ENCODE results near the gene SORCS2.

SORCS2 gene

GRCh38 chr4:7755561-7755960 lies 563.2 kb downstream of the SORCS2 start:
- DNase-seq (ENCODE audit: low read depth, low spot score) = no peak
- ChIA-PET CTCF (no interaction called here), POLR2A (no interaction called here)
- TF ChIP-seq, protein P1, sequence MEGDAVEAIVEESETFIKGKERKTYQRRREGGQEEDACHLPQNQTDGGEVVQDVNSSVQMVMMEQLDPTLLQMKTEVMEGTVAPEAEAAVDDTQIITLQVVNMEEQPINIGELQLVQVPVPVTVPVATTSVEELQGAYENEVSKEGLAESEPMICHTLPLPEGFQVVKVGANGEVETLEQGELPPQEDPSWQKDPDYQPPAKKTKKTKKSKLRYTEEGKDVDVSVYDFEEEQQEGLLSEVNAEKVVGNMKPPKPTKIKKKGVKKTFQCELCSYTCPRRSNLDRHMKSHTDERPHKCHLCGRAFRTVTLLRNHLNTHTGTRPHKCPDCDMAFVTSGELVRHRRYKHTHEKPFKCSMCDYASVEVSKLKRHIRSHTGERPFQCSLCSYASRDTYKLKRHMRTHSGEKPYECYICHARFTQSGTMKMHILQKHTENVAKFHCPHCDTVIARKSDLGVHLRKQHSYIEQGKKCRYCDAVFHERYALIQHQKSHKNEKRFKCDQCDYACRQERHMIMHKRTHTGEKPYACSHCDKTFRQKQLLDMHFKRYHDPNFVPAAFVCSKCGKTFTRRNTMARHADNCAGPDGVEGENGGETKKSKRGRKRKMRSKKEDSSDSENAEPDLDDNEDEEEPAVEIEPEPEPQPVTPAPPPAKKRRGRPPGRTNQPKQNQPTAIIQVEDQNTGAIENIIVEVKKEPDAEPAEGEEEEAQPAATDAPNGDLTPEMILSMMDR (IDR thresholded peaks at IDR 0.05; ENCODE audit: insufficient read depth, low read length, missing control alignments) = no peak
- no peak overlapping the region for H3K4me3 ChIP-seq (ENCODE audit: low read depth, low read length)

DNA sequence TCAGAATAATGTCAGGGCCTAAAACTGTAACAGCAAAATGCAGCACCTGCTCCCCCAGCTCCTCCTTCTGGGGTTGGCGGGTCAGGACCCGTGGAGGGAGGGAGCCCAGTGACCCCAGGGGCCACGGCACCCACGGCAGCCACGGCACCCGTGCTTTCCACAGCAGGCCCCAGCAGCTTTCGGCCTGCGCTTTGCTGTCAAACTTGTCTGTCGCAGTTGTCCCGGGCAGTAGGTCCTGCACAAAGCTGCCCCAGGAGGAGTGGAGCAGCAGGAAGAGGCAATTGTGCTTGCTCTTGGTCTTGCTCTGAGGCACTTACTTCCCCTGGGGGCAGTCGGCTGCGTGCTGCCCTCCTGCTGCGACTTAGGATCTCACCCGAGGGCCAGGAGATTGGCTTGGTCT lies 563.7 kb downstream of the SORCS2 start:
- H3K4me3 ChIP-seq (ENCODE audit: low read depth, low read length) = no peak overlapping the region
- CTCF ChIA-PET = no interaction called here
- TF ChIP-seq, protein P1 (IDR thresholded peaks at IDR 0.05; ENCODE audit: insufficient read depth, low read length, missing control alignments) = no peak
- POLR2A ChIA-PET = no interaction called here
- no peak for DNase-seq (ENCODE audit: low read depth, low spot score)

- ChIA-PET CTCF (no interaction called here), POLR2A (no interaction called here)
- DNase-seq (ENCODE audit: low read depth, low spot score) = no peak
- TF ChIP-seq, protein P1 (IDR thresholded peaks at IDR 0.05; ENCODE audit: insufficient read depth, low read length, missing control alignments) = no peak
- H3K4me3 ChIP-seq (ENCODE audit: low read depth, low read length) = no peak overlapping the region
Observed at GRCh38 chr4:7756561-7757355, 564.4 kb downstream of the SORCS2 start.

DNA sequence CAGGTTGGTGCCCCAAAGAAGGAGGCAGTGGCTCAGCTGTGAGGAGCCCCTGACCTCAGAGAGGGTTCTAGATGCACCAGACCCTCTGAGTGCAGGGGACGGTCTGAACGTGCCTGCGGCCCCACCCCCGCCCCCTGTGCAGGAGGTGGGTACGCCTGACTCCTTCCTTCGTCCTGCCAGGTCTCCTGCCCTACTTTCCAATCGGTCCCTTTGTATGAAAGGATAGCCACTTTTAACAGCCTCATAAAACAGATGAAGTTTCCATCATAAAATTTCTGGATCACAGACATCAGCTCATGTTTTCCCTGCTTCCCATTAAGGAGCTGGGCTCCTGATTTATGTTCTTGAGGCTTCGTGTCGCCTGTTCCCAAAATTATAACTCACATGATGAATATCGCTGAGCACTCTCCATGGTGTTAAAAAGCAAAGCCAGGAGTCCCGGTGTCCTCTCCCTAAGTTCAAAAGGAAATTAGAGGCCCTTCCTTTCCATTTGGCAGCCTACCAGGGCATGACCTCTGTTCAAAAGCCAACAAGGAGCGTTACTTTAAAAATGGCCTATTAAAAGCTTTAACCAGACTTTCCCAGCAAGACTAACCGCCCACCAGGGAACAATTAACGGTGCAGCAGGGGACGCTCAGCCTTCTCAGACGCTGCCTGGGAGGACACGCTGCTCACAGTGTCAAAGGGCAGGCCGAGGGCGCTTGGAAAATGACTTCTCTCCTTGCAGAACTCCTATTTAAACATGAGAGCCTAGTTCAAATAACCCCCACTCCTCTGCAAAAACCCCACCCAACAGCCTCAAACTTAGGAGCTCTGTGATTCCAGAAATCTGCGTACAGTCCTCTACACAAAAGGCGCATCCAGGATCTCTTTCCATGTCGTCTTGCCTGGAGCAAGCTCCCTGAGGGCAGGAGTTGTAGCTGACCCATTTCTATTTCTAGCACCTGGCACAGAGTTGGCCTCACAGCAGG lies 565.4 kb downstream of the SORCS2 start:
- ChIA-PET POLR2A (no interaction called here), CTCF (interaction anchor here (1.4 to 3.3 kb wide), 3 partner anchors 12 to 229 kb away, joined by 3 to 22 read pairs (median 9); no protein-coding TSS in a partner anchor)
- DNase-seq (ENCODE audit: low read depth, low spot score) = no peak
- H3K4me3 ChIP-seq (ENCODE audit: low read depth, low read length) = no peak overlapping the region
- TF ChIP-seq, protein P1 (IDR thresholded peaks at IDR 0.05; ENCODE audit: insufficient read depth, low read length, missing control alignments) = no peak

- ChIA-PET POLR2A (no interaction called here), CTCF (interaction anchor here (1.4 to 3.3 kb wide), 3 partner anchors 11 to 229 kb away, joined by 3 to 22 read pairs (median 9); no protein-coding TSS in a partner anchor)
- DNase-seq (ENCODE audit: low read depth, low spot score) = no peak
- TF ChIP-seq, protein P1 (IDR thresholded peaks at IDR 0.05; ENCODE audit: insufficient read depth, low read length, missing control alignments) = no peak
- H3K4me3 ChIP-seq (ENCODE audit: low read depth, low read length) = no peak overlapping the region
Observed at GRCh38 chr4:7758476-7758875, 566.1 kb downstream of the SORCS2 start.

- DNase-seq (ENCODE audit: low read depth, low spot score) = no peak
- TF ChIP-seq, protein P1 (IDR thresholded peaks at IDR 0.05; ENCODE audit: insufficient read depth, low read length, missing control alignments) = no peak
- POLR2A ChIA-PET = no interaction called here
- H3K4me3 ChIP-seq (ENCODE audit: low read depth, low read length) = no peak overlapping the region
- CTCF ChIA-PET = interaction anchor here (1.4 to 3.3 kb wide), 3 partner anchors 10 to 228 kb away, joined by 3 to 22 read pairs (median 9); no protein-coding TSS in a partner anchor
Observed at GRCh38 chr4:7759216-7759615, 566.9 kb downstream of the SORCS2 start.
